K562 (cell line): ENCODE data around the gene CELSR2. TPM values are rescaled to one million over a fixed set of nuclear protein-coding genes. Genes with fewer than 3 reads are reported as not detected.
A peak's percentile ranks its signal among the peaks of the same experiment; 100 is the strongest.

Experiments used
- ATF3 ChIP-seq, 2 experiments: fragments of 450-650 bp in 1 of 2; sonication (generic) in 1 of 2; formaldehyde crosslinking in 1 of 2; IDR thresholded peaks in 1 of 2; conservative IDR thresholded peaks in 1 of 2; 2 replicates each; pipeline versions ENCODE4 v1.6.1 to v1.8.1; 2016 to 2023; ENCODE audit warnings: mild to moderate bottlenecking in 2 of 2, moderate library complexity in 2 of 2, inconsistent platforms in 1 of 2, missing genetic modification reagents in 1 of 2
- CHD7 ChIP-seq: fragments of 200-600 bp; sonication (generic); IDR thresholded peaks from one replicate; pipeline ENCODE4 v1.6.1; 2012; ENCODE audit warnings: mild to moderate bottlenecking, low read depth, low read length, inconsistent platforms
- DIDO1 ChIP-seq: fragments of 450-650 bp; IDR thresholded peaks from 2 replicates; pipeline ENCODE4 v1.6.1; 2016; ENCODE audit warnings: low read depth, missing biosample characterization, missing genetic modification characterization
- ETV5 ChIP-seq: sonication (generic); formaldehyde crosslinking; IDR thresholded peaks from 2 replicates; pipeline ENCODE4 v1.4.0; 2020; ENCODE audit warnings: low read depth, mild to moderate bottlenecking, missing genetic modification reagents
- GTF2F1 ChIP-seq: IDR thresholded peaks from 2 replicates; pipeline ENCODE4 v1.6.1; 2011; ENCODE audit warnings: low read depth, low read length, improper control_type of control experiment
- MED1 ChIP-seq: sonication (generic); formaldehyde crosslinking; IDR thresholded peaks from 2 replicates; pipeline ENCODE4 v1.8.1; 2023; ENCODE audit warnings: missing genetic modification reagents, borderline replicate concordance
- PHB2 ChIP-seq: fragments of 450-650 bp; IDR thresholded peaks from 2 replicates; pipeline ENCODE4 v1.6.1; 2017; ENCODE audit warnings: low read depth
- PHF8 ChIP-seq: fragments of 200-600 bp; sonication (generic); IDR thresholded peaks from 2 replicates; pipeline ENCODE4 v1.6.1; 2012; ENCODE audit warnings: mixed run types, mild to moderate bottlenecking, inconsistent platforms, low read length, moderate library complexity, borderline replicate concordance
- PML ChIP-seq: IDR thresholded peaks from 2 replicates; pipeline ENCODE4 v1.6.1; 2012; ENCODE audit warnings: low read length, inconsistent platforms
- PTTG1 ChIP-seq: fragments of 450-650 bp; IDR thresholded peaks from 2 replicates; pipeline ENCODE4 v1.6.1; 2016; ENCODE audit warnings: low read depth, mild to moderate bottlenecking, missing genetic modification characterization, missing compliant biosample characterization
- SLC30A9 ChIP-seq: fragments of 250-450 bp; sonication (Bioruptor Pico); IDR thresholded peaks from 2 replicates; pipeline ENCODE4 v1.8.0; 2022; ENCODE audit warnings: mild to moderate bottlenecking, moderate library complexity
- SMAD3 ChIP-seq: fragments of 450-650 bp; formaldehyde crosslinking; conservative IDR thresholded peaks from 2 replicates; pipeline ENCODE4 v1.4.0; 2020; ENCODE audit warnings: mild to moderate bottlenecking
- SMAD4 ChIP-seq: fragments of 250-450 bp; sonication (Bioruptor Pico); conservative IDR thresholded peaks from 2 replicates; pipeline ENCODE4 v1.8.0; 2021; ENCODE audit warnings: inconsistent platforms, mild to moderate bottlenecking, moderate library complexity
- TEAD4 ChIP-seq, 2 experiments: sonication (generic) in 1 of 2; formaldehyde crosslinking in 1 of 2; IDR thresholded peaks; 2 replicates each; pipeline versions ENCODE4 v1.6.1 to v1.8.0; 2012 to 2022; ENCODE audit warnings: borderline replicate concordance in 1 of 2, inconsistent platforms in 1 of 2, low read length in 1 of 2, mild to moderate bottlenecking in 1 of 2, missing genetic modification reagents in 1 of 2
- ZNF436 ChIP-seq: fragments of 250-450, 450-650 bp; sonication (Bioruptor Pico); formaldehyde crosslinking; IDR thresholded peaks from 2 replicates; pipeline ENCODE4 v1.7.0; 2020; ENCODE audit warnings: mild to moderate bottlenecking
- ZNF785 ChIP-seq: fragments of 250-450 bp; sonication (Bioruptor Pico); IDR thresholded peaks from 2 replicates; pipeline ENCODE4 v1.4.0; 2020; ENCODE audit warnings: mild to moderate bottlenecking
- polyA plus RNA-seq, 8 experiments: library from polyadenylated mRNA; depleted of rRNA in 4 of 8; stranded (reverse) in 5 of 8; unstranded in 3 of 8; fragments of >200 nt; fragmentation: Nextera tagmentation in 2 of 8; fragmentation: Illumina TruSeq in 1 of 8; extraction: Ambion mirVana in 2 of 8; extraction: Trizol in 1 of 8; gene quantifications; 2 replicates each; pipeline versions ENCODE4 v1.2.1 to v1.2.3, GENCODE V29; 2011 to 2014; ENCODE audit warnings: inconsistent platforms in 1 of 8, missing spikeins in 1 of 8
- total RNA-seq, 7 experiments: library from RNA; depleted of rRNA in 6 of 7; stranded (reverse); fragments of >200 nt in 6 of 7; fragmentation: Illumina TruSeq in 2 of 7; extraction: Trizol in 2 of 7; gene quantifications; 2 replicates each; pipeline versions ENCODE4 v1.2.1 to v1.2.3, GENCODE V29; 2011 to 2021; ENCODE audit warnings: low replicate concordance in 1 of 7

The CELSR2 gene
- total and polyA plus RNA-seq, 9 of the 15 experiments (the other 6 are each of a cell fraction or from before 2014, with no cell fraction given) = 0.31 to 21.9 (median 4.2) TPM

GRCh38 chr1:109306832-109307273 is 57.5 kb downstream of the CELSR2 start, which contains the start of gene MYBPHL (continued):
- TF ChIP-seq CHD7 (no peak), ATF3 (IDR thresholded peaks at IDR 0.05) (no peak), ATF3 (CRISPR knock-in tag; conservative IDR thresholded peaks at IDR 0.05) (peak; percentile 52; the same call in 1 of the 2 replicates), SLC30A9 (CRISPR knock-in tag) (no peak), PHB2 (no peak), SMAD4 (no peak), SMAD3 (CRISPR knock-in tag) (no peak), DIDO1 (tag) (no peak), MED1 (CRISPR knock-in tag) (no peak), PTTG1 (tag) (no peak), TEAD4 (IDR thresholded peaks at IDR 0.05; ENCODE audit: low read length) (no peak), TEAD4 (CRISPR knock-in tag; IDR thresholded peaks at IDR 0.05; ENCODE audit: borderline replicate concordance) (no peak), GTF2F1 (no peak), ZNF785 (CRISPR knock-in tag) (no peak), PHF8 (no peak), PML (no peak), ZNF436 (no peak), ETV5 (no peak)
